ENCODE data around the gene KIAA1755.

KIAA1755 gene

GRCh38 chr20:38165966-38166702, 94.4 kb downstream of the KIAA1755 start:
- TF ChIP-seq, protein P1, sequence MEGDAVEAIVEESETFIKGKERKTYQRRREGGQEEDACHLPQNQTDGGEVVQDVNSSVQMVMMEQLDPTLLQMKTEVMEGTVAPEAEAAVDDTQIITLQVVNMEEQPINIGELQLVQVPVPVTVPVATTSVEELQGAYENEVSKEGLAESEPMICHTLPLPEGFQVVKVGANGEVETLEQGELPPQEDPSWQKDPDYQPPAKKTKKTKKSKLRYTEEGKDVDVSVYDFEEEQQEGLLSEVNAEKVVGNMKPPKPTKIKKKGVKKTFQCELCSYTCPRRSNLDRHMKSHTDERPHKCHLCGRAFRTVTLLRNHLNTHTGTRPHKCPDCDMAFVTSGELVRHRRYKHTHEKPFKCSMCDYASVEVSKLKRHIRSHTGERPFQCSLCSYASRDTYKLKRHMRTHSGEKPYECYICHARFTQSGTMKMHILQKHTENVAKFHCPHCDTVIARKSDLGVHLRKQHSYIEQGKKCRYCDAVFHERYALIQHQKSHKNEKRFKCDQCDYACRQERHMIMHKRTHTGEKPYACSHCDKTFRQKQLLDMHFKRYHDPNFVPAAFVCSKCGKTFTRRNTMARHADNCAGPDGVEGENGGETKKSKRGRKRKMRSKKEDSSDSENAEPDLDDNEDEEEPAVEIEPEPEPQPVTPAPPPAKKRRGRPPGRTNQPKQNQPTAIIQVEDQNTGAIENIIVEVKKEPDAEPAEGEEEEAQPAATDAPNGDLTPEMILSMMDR (IDR thresholded peaks at IDR 0.05; ENCODE audit: extremely low read depth, missing control alignments): no peak
- no peak for DNase-seq (ENCODE audit: low spot score)

DNA sequence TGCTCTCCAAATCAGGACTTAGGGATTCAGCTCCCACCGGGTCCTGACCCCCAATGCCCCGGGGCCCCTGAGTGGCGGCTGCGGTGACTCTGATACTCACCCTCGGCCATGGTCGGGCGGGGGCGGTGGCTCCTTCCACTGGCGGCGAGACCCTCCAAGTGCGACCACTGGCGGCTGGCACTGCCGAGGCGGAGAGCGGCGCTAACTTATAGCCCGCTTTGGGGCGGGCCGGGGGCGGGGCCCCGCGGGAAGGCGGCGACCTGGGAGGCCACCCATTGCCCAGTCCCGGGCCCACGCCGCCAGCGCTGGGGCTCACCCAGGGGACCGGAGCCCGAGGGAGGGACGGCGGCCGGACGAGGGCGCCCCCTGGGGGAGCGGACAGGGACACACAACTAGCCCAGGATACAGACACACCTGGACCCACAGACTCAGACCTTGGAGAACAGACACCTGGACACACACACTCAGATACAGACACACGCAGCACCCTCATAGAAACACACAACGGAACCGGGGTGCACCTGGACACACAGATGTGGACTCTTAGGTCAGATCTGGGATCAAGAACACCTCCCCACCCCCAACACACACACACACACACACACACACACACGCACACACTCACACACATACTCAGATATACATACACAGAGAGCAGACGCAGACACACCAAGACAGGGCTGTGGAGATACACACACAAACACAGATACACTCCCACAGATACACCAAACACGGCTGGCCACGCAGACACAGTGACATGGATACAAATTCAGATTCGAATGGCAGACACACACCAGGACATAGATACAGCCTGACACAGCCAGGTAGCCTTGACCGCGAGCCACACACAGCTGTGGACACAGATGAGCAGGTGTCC, 95.2 kb downstream of the KIAA1755 start, which contains the start of gene TGM2:
TSS of gene TGM2 (minus strand) at position 182 of the 877 bp plus-strand sequence. CDS start at position 110, 72 bp downstream.
- TF ChIP-seq, protein P1 (IDR thresholded peaks at IDR 0.05; ENCODE audit: extremely low read depth, missing control alignments): peak; percentile 66
- peak; percentile 88 for DNase-seq (ENCODE audit: low spot score)

GRCh38 chr20:38164624-38165088, 95.9 kb downstream of the KIAA1755 start:
- DNase-seq (ENCODE audit: low spot score): no peak
- TF ChIP-seq, protein P1 (IDR thresholded peaks at IDR 0.05; ENCODE audit: extremely low read depth, missing control alignments): no peak

- DNase-seq (ENCODE audit: low spot score): no peak
- TF ChIP-seq, protein P1 (IDR thresholded peaks at IDR 0.05; ENCODE audit: extremely low read depth, missing control alignments): no peak
Observed at GRCh38 chr20:38164069-38164468, 96.5 kb downstream of the KIAA1755 start.

DNA sequence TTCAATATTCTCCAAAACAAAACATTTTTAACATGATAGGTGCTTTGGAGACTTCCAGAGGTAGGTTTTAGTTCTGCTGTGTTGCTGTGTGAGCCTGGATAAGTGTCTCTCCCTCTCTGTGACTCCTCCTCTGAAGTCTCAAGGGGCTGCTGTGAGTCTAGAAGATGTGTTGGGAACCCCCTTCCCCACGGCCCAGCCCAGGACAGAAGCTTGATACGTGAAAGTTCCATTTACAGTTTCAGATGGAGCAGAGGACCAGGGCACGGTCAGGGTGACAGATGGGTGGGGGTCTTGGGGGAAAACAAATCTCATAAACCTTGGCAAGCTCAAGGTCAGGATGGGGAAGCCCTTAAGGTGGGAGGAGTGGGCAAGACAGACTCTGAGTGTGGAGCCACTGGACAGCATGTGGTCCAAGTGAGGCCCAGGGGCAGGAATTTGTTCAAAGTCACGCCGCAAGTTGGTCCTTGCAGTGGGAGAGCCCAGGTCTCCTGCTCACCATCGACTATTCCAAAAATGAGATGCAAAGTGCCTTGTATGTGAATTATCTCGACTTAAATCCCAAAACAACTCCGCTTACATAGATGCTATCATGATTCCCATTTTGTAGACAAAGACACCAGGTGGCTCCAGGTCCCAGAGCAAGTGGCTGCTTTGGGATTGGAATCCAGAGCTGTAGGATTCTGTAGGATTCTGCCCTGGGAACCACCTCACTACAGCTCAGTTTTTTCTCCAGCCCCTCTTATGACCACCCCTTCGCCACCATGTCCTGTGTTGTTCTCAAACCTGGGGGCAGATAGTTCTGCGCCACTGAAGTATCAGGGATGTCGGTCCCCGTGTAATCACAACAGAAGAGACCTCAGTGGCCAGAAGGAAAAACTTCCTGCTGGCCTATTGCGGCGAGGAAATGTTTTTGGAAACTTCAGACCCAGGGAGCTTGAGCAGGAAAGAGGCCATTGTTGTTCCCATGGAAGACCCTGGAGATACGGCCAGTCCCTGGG, 97.4 kb downstream of the KIAA1755 start:
- DNase-seq (ENCODE audit: low spot score): no peak
- TF ChIP-seq, protein P1 (IDR thresholded peaks at IDR 0.05; ENCODE audit: extremely low read depth, missing control alignments): no peak

- TF ChIP-seq, protein P1 (IDR thresholded peaks at IDR 0.05; ENCODE audit: extremely low read depth, missing control alignments): no peak
- no peak for DNase-seq (ENCODE audit: low spot score)
Observed at GRCh38 chr20:38162149-38162548, 98.4 kb downstream of the KIAA1755 start.
